GM18507 (cell line): Measurements from ENCODE around the gene ACSL4.
"Not testable (repeated sequence)": the region's sequence is repeated elsewhere in the genome, so short reads cannot be mapped to it uniquely, and the experiment has no call there.

Source experiments
- DNase-seq: peaks from one replicate; pipeline ENCODE4 v3.0.0; 2011; ENCODE audit warnings: low read depth; ENCODE audit not compliant: insufficient read length; ENCODE audit errors: extremely low spot score
- FAIRE-seq: peaks from 2 replicates; lab custom pipeline; 2011; peaks lifted over from hg19 to GRCh38; lab: Jason Lieb, UNC

Gene ACSL4

DNA sequence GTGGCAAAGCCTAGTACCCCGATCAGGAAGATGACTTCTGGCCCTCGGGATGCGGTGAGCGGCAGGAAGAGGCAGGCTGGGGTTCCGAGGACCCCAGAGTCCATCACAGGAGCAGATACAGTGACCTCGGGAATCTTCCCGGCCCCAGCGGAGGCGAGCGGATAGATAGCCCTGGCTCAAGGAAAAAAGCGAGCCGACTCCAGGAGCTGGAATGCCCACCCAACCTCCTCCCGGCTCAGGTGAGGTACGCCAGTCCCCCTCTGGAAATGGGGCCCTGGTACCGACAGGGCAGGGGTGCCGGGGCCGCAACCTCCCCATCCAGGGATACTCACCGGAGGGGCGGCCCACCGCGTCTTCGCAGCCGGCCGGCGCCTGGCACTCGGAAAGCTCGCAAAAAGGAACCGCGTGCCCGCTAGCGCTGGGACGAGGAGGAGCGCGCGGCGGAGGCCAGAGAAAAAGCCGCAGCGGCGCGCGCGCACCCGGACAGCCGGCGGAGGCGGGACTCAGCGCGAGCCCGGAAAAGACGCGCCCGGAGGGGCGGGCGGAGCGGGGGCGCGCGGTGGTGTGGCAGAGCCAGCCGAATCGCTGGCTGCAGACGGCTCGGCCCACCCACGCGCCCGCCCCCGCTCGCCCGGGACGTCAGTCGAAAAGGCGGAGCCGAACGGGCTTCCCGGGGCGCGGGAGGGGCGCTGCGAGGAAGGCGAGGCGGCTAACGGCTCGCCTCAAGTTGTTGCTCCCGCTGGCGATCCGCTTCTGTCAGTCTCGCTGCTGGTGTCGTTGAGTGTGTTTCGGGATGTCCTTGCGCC lies at the start of gene ACSL4:
TSS of gene ACSL4 (minus strand) at position 451 of the 806 bp plus-strand sequence. CDS start 49,894 bp downstream, outside the sequence.
- peak; percentile 49 for FAIRE-seq
- DNase-seq, result peak; percentile 56

DNA sequence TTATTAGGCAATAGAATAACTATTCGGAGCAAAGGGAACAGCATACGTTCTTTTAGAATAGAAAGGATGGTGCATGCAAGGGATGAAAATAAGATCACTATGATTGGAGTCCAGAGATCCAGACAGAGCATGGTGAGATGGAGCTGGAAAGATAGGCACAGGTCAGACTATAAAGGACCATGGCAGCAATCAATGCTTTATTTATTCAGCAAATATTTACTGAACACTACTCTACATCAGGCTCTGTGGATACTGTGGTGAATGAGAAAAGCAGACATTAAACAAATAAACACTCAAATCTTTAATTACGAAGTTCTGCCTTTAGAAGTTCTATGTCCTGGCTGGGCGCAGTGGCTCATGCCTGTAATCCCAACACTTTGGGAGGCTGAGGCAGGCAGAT lies 44.7 kb upstream of the ACSL4 start:
- DNase-seq (no peak), FAIRE-seq (no peak)

DNA sequence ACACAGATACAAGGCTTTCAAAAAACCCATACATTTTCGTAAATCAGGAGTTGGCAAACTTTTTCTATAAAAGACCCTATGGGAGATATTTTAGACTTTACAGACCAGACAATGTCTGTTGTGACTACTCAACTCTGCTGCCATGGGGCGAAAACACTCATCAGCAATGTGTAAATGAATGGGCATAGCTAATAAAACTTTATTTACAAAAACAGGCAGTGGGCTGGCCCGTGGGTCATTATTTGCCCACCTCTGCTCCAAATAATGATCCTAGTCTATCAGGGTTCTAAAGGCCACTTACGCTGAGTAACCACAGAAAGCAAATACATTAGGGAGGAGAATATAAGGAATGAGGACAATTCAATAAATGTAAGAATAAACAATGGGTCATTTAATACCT lies 43.9 kb upstream of the ACSL4 start:
- DNase-seq, result no peak
- FAIRE-seq, result no peak

DNA sequence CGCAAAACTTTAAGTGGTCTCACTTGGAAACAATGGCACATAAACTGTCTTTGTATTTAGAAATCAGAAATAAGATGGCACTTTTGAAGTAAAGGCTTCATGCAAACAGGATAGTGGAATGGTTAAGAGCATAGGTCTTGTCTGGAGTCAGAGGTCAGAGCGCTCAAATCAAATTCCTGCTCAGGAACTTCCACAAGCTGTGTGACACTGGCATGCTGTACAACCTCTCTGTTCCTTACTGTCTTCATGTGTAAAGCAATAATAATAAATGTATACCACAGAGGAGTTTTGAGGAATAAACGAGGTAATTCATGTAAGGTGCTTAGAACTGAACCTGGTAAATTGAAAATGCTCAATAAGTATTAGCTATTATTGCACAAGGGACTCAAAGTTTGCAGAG lies 43.4 kb upstream of the ACSL4 start:
- no peak for DNase-seq
- FAIRE-seq, result peak; percentile 18

DNA sequence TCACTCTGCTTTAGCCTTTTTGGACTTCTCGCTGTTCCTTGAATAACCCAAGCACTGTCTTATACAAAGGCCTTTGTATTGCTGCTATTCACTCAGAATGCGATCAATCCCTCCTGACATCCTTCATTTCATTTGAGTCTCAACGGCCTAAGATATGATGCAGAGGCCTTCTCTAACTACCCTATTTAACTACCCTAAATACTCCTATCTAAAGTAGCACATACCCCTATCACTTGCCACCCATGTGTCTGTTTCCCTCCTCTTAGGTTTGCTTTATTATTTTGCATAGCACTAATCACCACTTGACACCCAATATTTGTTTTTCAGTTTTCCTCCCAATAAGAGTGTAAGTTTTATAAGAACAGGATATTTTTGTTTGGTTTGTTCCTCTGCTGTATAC lies 42.3 kb upstream of the ACSL4 start:
- no peak for FAIRE-seq
- no peak for DNase-seq

DNA sequence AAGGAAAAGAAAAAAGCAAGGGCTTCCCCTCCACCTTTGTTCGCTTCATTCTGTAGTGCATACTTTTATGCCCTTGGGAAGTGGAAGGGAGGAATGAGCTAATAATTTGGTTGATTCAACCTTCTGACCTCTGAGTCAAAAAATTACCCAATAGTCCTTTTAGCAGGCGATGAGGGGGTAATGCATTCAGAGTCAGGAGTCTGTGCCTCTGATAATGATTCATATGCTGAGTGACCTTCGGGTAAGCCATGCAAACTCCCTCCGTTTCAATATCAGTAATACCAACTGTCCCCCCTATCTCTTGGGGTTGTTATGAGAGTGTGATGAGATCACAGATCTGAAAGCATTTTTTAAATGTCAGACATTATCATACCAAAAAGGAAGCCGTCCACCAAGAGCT lies 41.6 kb upstream of the ACSL4 start:
- DNase-seq (peak; percentile 22), FAIRE-seq (peak; percentile 93)

DNA sequence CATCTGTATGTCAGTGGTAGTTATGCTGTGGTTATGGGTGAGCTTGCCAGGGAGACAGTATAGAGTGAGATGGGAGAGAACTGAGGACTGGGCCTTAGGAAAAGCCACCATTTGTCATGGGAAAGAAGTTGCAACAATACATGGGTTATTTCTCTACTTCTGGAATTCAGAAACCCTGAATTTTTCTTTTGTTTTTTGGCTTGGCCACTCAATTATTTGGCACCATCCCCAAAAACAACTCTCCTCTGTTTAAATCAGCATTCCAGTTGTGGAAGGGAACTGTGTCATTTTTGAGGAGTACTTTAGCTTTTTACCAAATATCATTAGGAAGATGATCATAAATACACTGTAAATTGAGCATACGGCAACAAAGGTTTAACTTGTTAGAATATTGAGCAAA lies 41.1 kb upstream of the ACSL4 start:
- FAIRE-seq (no peak), DNase-seq (no peak)

DNA sequence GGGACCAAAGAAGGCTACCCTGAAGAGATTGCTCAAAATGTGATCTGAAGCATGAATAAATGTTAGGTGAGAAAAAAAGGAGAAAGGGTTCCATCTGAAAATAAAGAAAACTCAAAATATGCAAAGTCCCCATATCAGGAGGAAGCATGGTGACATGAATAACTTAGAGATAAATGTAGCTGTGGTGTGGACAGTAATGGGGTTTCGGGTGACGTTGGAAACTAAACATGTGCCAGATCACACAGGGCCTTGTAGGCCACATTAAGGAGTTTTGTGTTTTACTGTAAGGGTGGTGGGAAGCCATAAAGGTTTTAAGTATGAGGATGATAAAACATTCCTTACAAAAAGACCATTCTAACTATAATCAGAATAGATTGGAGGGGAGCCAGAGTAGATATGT lies 40.3 kb upstream of the ACSL4 start:
- FAIRE-seq, result no peak
- DNase-seq, result no peak

DNA sequence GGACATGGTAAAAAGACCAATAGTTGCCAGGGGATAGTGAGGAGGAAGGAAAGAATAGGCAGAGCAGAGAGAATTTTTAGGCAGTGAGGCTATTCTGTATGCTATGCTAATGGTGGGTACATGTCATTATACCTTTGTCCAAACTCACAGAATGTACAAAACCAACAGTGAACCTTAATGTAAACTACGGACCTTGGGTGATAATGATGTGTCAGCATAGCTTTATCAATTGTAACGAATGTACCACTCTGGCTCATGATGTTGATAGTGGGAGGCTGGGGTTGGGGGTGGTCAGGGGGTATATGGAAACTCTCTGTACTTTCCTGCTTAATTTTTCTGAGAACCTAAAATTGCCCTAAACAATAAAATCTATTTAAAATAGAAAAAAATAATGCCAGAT lies 37.7 kb upstream of the ACSL4 start:
- FAIRE-seq (no peak), DNase-seq (no peak)

DNA sequence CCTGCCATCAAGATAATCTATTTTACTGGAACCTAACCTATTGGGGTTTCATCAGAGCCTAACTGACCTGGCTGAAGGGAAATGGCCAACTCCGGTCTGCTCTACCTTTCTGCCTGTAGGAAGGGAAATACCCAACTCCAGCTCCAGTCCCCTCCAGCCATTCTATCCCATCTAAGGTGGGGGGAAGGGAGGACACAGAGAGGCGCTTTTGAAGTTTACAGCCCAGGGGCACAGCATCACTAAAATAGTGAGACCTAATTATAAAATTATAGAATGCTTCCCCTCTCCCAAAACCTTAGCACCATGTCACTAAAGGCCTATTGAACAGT lies 27.8 kb upstream of the ACSL4 start:
- no peak for DNase-seq
- FAIRE-seq, result no peak

DNA sequence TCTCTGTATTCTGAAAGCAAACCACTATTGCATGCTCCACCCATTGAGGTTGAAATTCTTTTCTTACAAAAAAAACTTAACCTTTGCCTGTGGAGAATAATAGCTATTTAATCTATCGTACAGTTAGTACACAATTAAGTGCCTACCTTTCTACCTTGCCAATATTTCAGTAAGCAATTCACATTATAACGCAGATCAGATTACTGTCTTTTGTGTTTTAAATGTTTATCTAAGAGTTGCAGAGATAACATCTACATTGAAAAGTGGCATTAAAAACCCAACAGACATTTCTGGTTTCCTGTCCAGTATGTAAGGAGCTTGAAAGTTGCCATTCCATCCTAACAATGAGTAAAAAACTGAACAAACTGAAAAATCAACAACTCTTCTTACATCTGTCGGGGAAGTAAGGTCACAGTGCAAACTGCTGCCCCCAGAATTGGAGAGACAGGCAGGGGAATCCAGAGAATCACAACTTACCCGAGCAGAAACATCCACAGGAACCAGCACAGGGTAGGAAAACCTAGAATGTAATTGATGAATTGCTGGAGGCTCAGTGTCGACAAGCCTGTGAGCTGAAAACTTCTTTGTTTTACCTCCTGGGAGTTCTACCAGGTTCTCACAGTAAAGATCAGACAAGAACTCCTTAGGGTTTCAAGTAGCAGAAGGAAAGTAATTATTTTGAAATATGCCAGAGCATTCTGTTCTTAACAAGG lies 27.3 kb upstream of the ACSL4 start:
- no peak for DNase-seq
- FAIRE-seq, result no peak

DNA sequence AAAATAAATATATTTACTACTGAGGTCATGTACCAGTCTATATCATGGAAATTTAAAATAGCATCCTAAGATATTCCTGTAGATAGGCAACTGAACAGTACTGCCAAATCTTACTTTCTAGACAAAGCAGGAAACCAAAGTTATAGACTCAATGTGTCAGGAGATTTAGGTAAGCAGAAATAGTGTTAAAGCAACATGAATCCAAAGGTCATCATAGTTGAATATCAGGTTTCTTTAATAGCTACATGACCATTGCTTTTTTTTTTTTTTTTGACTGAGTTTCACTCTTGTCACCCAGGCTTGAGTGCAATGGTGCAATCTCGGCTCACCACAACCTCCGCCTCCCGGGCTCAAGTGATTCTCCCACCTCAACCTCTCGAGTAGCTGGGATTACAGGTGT lies 20.2 kb upstream of the ACSL4 start:
- FAIRE-seq (no peak), DNase-seq (no peak)

DNA sequence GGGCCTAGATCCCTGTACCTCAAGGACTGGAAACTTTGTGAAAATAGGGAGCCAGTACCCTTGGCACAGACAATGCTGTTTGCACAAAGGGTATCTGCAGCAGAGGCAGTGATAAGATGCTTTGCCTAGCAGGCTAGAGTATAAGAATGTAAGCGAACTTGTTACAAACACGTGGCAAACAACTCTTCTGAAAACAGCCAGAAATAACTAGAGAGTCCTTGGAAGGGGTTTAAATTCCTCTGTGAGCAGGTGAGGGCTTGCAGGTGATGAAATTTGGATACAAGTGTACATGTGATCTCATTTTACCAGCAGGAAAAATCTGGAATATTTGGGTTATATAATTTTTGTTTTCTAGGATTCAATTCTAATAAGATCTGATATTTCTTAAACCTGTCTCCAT lies 18.6 kb upstream of the ACSL4 start:
- no peak for DNase-seq
- no peak for FAIRE-seq

DNA sequence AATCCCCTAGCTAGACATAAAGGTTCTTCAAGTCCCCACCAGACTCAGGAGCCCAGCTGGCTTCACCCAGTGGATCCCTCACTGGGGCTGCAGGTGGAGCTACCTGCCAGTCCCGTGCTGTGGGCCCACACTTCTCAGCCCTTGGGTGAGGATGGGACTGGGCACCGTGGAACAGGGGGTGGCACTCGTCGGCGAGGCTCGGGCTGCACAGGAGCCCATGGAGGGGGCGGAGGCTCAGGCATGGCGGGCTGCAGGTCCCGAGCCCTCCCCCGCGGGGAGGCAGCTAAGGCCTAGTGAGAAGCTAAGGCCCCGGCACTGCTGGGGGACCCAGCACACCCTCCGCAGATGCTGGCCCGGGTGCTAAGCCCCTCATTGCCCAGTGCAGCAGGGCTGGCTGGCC lies 16.1 kb upstream of the ACSL4 start:
- no peak for FAIRE-seq
- no peak for DNase-seq

DNA sequence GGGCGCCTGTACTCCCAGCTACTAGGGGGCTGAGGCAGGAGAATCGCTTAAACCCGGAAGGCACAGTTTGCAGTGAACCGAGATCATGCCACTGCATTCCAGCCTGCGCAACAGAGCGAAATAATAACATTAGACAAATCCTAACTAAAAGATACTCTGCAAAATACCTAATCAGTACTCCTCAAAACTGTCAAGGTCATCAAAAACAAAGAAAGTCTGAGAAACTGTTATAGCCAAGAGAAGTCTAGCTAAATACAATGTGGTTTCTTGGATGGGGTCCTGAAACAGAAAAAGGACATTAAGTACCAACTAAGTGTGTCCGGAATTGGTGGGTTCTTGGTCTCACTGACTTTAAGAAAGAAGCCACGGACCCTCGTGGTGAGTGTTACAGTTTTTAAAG lies 14.6 kb upstream of the ACSL4 start:
- no peak for DNase-seq
- no peak for FAIRE-seq

DNA sequence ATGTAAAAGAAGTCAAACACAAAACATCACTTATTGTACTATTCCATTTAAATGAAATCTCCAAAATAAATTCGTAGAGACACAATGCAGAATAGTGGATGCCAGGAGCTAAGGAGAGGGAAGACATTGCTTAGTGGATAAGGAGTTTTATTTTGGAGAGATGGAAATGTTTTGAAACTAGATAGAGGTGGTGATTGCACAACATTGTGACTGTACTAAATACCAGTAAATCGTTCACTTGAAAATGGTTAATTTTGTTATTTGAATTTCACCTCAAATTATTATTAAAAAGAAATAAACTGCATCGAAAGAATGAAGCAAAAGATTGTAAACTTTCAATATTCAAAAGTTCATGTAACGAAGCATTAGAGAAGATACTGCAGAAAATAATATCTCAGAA lies 9.7 kb upstream of the ACSL4 start:
- FAIRE-seq (peak; percentile 73), DNase-seq (no peak)

DNA sequence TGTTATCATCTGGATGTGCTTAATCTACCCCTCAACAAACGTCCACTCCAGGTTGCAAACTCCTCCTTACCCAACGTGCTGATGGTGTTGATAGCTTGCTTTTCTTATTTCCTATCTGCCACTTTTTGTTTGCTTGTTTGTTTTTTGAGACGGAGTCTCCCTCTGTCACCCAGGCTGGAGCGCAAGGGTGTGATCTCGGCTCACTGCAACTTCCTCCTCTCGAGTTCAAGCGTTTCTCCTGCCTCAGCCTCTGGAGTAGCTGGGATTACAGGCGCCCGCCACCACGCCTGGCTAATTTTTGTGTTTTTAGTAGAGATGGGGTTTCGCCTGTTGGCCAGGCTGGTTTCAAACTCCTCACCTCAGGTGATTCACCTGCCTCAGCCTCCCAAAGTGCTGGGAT lies 7.8 kb upstream of the ACSL4 start:
- DNase-seq, FAIRE-seq: not testable (repeated sequence)

DNA sequence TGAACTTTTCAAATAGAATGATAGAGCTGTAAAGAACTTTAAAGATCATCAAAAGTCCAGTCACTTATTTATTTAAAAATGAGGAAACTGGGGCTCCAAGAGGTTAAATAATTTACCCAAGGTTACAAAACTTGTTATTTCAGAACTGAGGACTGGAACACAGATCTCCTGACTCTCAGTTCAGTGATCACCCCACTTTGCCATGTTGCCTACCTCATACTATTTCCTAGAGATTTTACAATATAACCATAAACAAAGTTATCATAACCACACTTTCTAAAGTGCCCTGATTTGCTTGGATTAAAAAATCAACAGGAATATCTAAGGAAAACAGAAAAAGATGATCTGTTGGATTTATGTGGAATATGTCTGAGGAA lies 7.4 kb upstream of the ACSL4 start:
- DNase-seq (no peak), FAIRE-seq (no peak)

DNA sequence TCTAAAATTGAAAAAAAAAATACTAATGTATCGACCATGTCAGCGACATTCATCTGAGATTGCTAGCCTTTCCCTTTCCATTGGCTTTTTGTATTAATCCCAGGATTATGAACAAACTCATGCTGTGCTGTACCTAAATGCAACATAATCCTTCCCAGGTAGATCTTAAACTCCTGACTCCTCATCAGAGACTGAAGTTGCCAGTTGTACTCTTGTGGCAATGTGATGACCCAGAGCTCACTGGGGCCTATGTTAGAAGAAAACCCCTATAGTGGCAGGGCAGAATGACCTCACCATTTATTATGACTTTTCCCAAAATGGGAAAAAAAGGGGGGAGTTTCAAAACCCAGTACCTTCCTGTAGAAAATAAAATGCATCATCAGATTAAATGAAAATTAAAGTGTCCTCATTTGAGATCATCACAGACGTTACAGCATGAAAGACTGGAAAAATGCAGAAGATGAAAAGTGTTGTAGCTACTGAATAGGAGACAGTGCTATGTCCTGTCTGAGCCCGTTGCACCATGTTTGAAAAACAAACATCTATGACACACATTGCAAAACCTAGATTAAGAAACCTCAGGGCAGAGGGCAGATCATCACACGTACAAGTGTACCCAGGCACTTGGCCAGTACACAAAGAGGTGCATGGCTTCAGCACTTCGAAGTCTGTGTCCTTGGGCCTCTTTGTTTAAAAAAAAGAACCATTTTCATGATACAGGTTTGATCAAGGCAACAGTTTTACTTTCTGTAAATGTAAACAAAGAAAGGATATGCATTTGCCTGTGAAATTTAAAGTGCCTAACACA lies 6.8 kb upstream of the ACSL4 start:
- DNase-seq (no peak), FAIRE-seq (peak; percentile 50)

DNA sequence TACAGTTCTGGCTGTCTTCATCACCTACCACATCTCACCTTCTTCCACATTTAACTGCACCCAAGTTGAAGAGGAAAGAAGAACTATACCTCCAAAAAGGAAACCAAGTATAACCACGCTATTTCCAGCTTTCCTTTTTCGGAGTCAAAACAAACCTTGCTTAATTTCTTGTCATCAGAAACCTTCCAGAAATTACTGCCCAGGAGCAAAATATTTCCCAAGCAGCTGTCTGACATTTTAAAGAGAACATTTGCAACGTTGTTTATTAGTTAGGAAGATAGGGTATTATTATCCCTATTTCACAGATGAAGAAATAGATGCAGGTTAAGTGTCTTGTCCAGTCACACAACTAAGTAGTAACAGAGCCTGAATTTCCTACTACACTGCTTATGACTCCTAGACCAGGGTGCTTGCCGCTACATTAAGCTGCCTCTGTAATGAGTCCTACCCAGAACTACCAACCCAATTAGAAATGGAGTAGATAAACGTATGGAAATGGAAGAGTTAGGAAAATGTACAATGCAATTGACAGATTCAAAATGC lies 2.2 kb upstream of the ACSL4 start:
- DNase-seq (no peak), FAIRE-seq (no peak)
